Pons (tissue), 1 donor: ENCODE measurements around the gene FYB1.

ENCODE experiments used
- DNase-seq: peaks from one replicate; pipeline ENCODE4 v3.0.0-alpha.2; 2016; ENCODE audit warnings: low spot score

The FYB1 gene

GRCh38 chr5:39118638-39119037 lies 100.7 kb downstream of the FYB1 start:
- no peak for DNase-seq

GRCh38 chr5:39117401-39117800 lies 102.0 kb downstream of the FYB1 start:
- DNase-seq = no peak

- DNase-seq = no peak
Observed at GRCh38 chr5:39116344-39117170, 102.8 kb downstream of the FYB1 start.

GRCh38 chr5:39115644-39116343 lies 103.6 kb downstream of the FYB1 start:
- DNase-seq = no peak

- DNase-seq = no peak
Observed at GRCh38 chr5:39114155-39114554, 105.2 kb downstream of the FYB1 start.

GRCh38 chr5:39113354-39113953 lies 105.9 kb downstream of the FYB1 start:
- DNase-seq = no peak

- peak; percentile 96 for DNase-seq
Observed at GRCh38 chr5:39109606-39110005, 109.8 kb downstream of the FYB1 start.

- DNase-seq = peak; percentile 74
Observed at GRCh38 chr5:39108987-39109386, 110.4 kb downstream of the FYB1 start.

- no peak for DNase-seq
Observed at GRCh38 chr5:39107350-39107749, 112.0 kb downstream of the FYB1 start.

- no peak for DNase-seq
Observed at GRCh38 chr5:39106322-39106721, 113.0 kb downstream of the FYB1 start.

GRCh38 chr5:39104221-39104620 lies 115.1 kb downstream of the FYB1 start:
- DNase-seq = no peak

- DNase-seq = no peak
Observed at GRCh38 chr5:39102684-39103155, 116.6 kb downstream of the FYB1 start.

- DNase-seq = no peak
Observed at GRCh38 chr5:39100851-39101396, 118.4 kb downstream of the FYB1 start.

GRCh38 chr5:39100301-39100850 lies 119.0 kb downstream of the FYB1 start:
- DNase-seq = no peak

- no peak for DNase-seq
Observed at GRCh38 chr5:39099831-39100230, 119.5 kb downstream of the FYB1 start.

- DNase-seq = no peak
Observed at GRCh38 chr5:39093352-39093751, 126.0 kb downstream of the FYB1 start.

GRCh38 chr5:39092581-39093351 lies 126.6 kb downstream of the FYB1 start:
- DNase-seq = no peak

- no peak for DNase-seq
Observed at GRCh38 chr5:39091940-39092580, 127.3 kb downstream of the FYB1 start.

GRCh38 chr5:39083968-39084367 lies 135.4 kb downstream of the FYB1 start:
- no peak for DNase-seq

- DNase-seq = no peak
Observed at GRCh38 chr5:39082995-39083394, 136.4 kb downstream of the FYB1 start.

GRCh38 chr5:39080597-39081204 lies 138.7 kb downstream of the FYB1 start:
- DNase-seq = peak; percentile 71
